Measurements from ENCODE around the gene PRKAR1B. TPM values are rescaled to one million over a fixed set of nuclear protein-coding genes. Genes with fewer than 3 reads are reported as not detected.

Gene PRKAR1B
- total RNA-seq, 2 donors from 2014 or later = 2.0 to 3.4 TPM

GRCh38 chr7:729140-730000, 2.3 kb upstream of the PRKAR1B start:
- DNase-seq (no peak), ATAC-seq (no peak)
- TF ChIP-seq CTCF (IDR thresholded peaks at IDR 0.05) = no peak
- TF ChIP-seq POLR2A (IDR thresholded peaks at IDR 0.05) = no peak
- no peaks in the 10 kb centered on the region for H3K27me3 ChIP-seq
- H3K4me3 ChIP-seq = no peak overlapping the region
- intact Hi-C loops (cut with DNase I) = loop anchor here (5.0 kb wide), 1 partner anchor 397 kb away; no protein-coding TSS in a partner anchor
- H3K4me1 ChIP-seq = peaks cover 36% of the 10 kb centered on the region
- 88 to 90% methylated on average over 15 to 29 of the region's 29 CpGs for WGBS, 2 donors
- no peaks in the 10 kb centered on the region for H3K36me3 ChIP-seq (replicated peaks in 1 of 2; ENCODE audit: insufficient read depth in 1 of 2, low read depth in 2 of 2)
- no peaks in the 10 kb centered on the region for H3K9me3 ChIP-seq
- no peak overlapping the region for H3K27ac ChIP-seq

- Histone ChIP-seq H3K27me3 (no peaks in the 10 kb centered on the region), H3K9me3 (no peaks in the 10 kb centered on the region), H3K27ac (no peak overlapping the region), H3K4me3 (no peak overlapping the region), H3K36me3 (replicated peaks in 1 of 2; ENCODE audit: insufficient read depth in 1 of 2, low read depth in 2 of 2) (no peaks in the 10 kb centered on the region), H3K4me1 (peaks cover 36% of the 10 kb centered on the region)
- ATAC-seq (no peak), DNase-seq (no peak)
- intact Hi-C loops (cut with DNase I) = loop anchor here (5.0 kb wide), 1 partner anchor 396 kb away; no protein-coding TSS in a partner anchor
- TF ChIP-seq POLR2A (IDR thresholded peaks at IDR 0.05) (no peak), CTCF (IDR thresholded peaks at IDR 0.05) (no peak)
- 82 to 94% methylated on average over 3 to 9 of the region's 9 CpGs for WGBS, 2 donors
These were observed 1.5 kb upstream of the PRKAR1B start for GRCh38 chr7:728602-729001.

GRCh38 chr7:727806-728460, 852 bp upstream of the PRKAR1B start:
- Histone ChIP-seq H3K36me3 (replicated peaks in 1 of 2; ENCODE audit: insufficient read depth in 1 of 2, low read depth in 2 of 2) (no peaks in the 10 kb centered on the region), H3K9me3 (no peaks in the 10 kb centered on the region), H3K4me3 (no peak overlapping the region), H3K27ac (no peak overlapping the region), H3K27me3 (no peaks in the 10 kb centered on the region), H3K4me1 (peaks cover 36% of the 10 kb centered on the region)
- TF ChIP-seq CTCF (IDR thresholded peaks at IDR 0.05) = no peak
- no peak for TF ChIP-seq POLR2A (IDR thresholded peaks at IDR 0.05)
- no peak for ATAC-seq
- no peak for DNase-seq
- WGBS, 2 donors = 40 to 47% methylated on average over 21 of the region's 21 CpGs
- intact Hi-C loops (cut with DNase I) = loop anchor here (5.0 kb wide), 1 partner anchor 396 kb away; no protein-coding TSS in a partner anchor

GRCh38 chr7:726854-727103, 302 bp downstream of the PRKAR1B start:
- TF ChIP-seq CTCF (IDR thresholded peaks at IDR 0.05) (no peak), POLR2A (IDR thresholded peaks at IDR 0.05) (no peak)
- 4% methylated on average over 5 of the region's 39 CpGs; no CpG with 5 or more reads in 1 of the 2 donors for WGBS, 2 donors
- peaks cover 27% of the 10 kb centered on the region for H3K4me1 ChIP-seq
- no peaks in the 10 kb centered on the region for H3K27me3 ChIP-seq
- no peaks in the 10 kb centered on the region for H3K9me3 ChIP-seq
- peak overlapping the region; percentile 39 to 80 for H3K4me3 ChIP-seq
- H3K36me3 ChIP-seq (replicated peaks in 1 of 2; ENCODE audit: insufficient read depth in 1 of 2, low read depth in 2 of 2) = no peaks in the 10 kb centered on the region
- peak overlapping the region; percentile 27 to 80 (median 63) for H3K27ac ChIP-seq
- DNase-seq = no peak
- intact Hi-C loops (cut with DNase I) = loop anchor here (5.0 kb wide), 1 partner anchor 394 kb away; no protein-coding TSS in a partner anchor
- no peak for ATAC-seq
